Ammon's horn (tissue), 1 donor: ENCODE results near the gene RPL39.
"Not testable (repeated sequence)": the region's sequence is repeated elsewhere in the genome, so short reads cannot be mapped to it uniquely, and the experiment has no call there.

Experiments
- DNase-seq: peaks from one replicate; pipeline ENCODE4 v3.0.0-alpha.2; 2016; ENCODE audit warnings: low spot score

Gene RPL39

DNA sequence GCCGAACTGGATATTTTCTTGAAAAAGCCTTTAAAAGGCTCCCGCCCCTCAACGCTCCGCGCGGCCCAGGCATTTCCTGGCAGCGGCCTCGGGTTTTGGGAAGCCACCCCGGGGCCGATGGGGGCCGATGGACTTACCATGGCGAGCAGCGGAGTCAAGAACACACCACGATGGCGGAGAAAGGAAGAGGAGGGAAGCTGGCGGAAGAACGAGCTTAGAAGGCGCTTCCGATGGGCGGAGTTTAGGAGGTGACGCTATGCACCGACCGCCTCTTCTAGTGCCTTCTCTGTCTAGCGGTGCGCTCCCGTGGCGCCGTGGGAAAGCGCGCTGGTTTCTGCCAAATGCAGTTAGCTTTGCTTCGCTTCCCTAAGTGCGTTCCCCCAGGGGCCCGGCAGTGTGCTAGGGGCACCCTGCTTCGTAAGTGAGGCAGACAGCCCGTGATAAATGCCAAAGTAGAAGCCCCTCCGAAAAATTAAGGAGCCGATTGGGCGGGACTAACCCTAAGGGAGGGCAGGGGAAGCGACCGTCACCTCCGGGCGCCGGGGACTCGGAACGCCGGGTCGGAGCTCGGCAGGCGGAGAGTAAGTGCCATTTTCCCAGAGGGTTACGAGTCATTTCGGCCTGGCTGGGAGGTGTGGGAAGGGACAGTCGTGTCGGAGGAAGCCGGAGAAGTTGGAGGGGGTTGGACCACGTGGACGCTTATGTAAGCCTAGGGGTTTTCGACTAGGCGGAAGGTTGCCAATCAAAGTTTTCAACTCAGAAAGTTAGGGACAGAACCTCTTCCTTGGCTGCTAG is at the start of gene RPL39:
Gene RPL39, minus strand, starts transcription at position 194 of the 795 bp plus-strand sequence. Its CDS starts 54 bp downstream, at position 140.
- DNase-seq: peak; percentile 94

DNA sequence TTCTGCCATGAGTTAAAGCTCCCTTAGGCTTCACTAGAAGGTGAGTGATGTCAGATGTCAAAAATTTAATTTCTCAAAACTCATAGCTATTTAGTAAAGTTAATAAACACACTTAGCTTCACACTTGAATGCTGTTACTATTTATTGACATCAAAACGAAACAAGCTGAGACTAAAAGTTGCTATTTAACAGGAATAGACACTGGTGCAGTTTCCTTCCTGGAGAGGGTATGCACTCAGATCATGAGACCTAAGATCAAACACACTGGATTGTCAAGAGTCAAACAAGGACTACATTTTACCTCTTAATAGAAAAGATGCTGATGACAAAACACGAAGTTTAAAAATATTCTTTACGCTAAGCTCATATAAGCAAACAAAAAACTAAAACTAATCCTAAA is 42.5 kb upstream of the RPL39 start:
- DNase-seq: no peak

DNA sequence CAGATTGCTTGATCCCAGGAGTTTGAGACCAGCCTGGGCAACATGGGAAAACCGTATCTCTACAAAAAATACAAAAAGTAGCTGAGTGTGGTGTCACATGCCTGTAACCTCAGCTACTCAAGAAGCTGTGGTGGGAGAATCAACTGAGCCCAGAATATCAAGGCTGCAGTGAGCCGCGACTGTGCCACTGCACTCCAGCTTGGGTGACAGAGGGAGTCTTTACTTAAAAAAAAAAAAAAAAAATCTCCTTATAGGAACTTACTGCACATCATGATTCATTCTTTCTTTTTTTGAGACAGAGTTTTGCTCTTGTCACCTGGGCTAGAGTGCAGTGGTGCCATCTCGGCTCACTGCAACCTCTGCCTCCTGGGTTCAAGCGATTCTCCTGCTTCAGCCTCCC is 37.0 kb upstream of the RPL39 start:
- DNase-seq: no peak

DNA sequence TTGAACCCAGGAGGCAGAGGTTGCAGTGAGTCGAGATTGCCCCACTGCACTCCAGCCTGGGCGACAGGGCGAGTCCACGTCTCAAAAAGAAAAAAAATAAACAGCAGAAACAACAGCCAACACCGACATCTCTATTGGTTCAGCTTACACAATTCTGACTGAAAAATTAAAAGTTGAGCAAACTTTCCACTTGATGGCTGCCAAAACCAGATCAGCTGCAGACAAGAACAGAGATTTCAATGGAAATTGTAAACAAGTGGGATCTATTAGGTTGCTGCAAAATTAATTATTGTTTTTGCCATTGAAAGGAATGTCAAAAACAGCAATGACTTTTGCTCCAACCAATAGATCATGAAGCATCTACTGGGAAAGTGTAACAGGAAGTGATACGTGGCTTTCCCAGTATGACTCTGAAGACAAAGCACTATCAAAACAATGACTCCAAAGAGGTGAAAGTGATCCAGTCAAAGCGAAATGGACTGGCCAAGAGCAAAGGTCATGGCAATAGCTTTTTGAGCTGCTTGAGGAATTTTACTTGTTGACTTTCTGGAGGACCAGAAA is 35.0 kb upstream of the RPL39 start:
- DNase-seq: no peak

DNA sequence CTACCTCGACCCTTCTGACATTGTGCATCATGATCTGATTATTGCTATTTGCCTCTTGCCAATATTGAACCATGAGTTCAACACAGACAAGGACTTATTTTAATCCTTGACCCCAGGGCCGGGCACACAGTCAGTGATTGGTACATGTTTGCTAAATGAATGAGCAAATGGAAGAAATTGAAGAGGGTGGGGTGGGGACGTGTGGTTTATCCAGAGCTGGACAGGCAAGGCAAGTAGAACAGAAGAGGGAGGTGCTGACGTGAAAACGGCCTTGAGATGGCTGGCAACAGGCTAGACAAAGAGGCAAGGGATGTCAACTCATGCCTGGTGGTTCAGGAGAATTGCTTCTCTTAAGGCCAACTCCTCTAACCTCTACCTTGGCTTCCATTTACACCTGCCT is 32.8 kb upstream of the RPL39 start:
- not testable (repeated sequence) for DNase-seq

DNA sequence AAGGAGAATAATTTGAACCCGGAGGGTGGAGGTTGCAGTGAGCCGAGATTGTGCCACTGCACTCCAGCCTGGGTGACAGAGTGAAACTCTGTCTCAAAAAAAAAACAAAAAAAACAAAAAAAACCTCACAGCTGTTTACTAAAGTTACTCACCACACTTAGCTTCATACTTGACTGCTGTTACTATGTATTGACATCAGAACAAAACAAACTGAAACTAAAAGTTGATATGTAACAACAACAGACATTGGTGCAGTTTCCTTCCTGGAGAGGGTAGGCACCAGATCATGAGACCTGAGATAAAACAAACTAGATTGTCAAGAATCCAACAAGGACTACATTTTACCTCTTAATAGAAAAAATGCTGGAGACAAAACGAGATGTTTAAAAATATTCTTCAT is 30.3 kb upstream of the RPL39 start:
- not testable (repeated sequence) for DNase-seq

DNA sequence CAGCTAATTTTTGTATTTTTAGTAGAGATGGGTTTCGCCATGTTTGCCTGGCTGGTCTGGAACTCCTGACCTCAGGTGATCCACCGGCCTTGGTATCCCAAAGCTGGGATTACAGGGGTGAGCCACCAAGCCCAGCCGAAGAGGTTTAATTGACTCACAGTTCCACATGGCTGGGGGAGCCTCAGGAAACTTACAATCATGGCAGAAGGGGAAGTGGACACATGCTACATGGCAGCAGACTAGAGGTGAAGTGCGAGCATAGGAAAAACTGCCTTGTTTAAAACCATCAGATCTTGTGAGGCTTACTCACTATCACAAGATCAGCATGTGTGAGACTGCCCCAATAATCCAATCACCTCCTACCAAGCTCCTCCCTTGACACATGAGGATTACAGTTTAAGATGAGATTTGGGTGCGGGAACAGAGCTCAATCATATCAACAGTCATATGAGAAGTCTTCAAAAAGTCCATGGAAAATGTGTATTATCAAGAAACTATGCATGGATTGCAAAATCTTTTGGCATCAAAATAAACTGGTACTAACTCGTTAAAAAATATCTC is 25.8 kb upstream of the RPL39 start:
- no peak for DNase-seq

DNA sequence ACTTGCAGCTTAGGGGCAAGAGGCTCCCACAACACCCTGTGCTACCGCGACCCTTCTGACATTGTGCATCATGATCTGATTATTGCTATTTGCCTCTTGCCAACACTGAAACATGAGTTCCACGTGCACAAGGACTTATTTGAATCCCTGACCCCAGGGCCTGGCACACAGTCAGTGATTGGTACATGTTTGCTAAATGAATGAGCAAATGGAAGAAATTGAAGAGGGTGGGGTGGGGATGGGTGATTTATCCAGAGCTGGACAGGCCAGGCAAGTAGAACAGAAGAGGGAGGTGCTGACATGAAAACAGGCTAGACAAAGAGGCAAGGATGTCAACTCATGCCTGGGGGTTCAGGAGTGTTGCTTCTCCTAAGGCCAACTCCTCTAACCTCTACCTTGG is 24.9 kb upstream of the RPL39 start:
- no peak for DNase-seq

DNA sequence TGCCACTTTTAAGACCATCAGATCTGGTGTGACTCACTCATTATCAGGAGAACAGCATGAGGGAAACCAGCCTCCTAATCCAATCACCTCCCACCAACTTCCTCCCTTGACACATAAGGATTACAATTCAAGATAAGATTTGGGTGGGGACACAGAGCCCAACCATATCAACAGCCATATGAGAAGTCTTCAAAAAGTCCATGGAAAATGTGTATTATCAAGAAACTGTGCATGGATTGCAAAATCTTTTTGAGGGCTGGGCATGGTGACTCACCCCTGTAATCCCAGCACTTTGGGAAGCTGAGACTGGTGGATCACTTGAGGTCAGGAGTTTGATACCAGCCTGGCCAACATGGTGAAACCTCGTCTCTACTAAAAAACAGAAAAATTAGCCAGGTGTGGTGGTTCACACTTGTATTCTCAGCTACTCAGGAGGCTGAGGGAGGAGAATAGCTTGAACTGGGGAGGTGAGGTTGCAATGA is 17.8 kb upstream of the RPL39 start:
- DNase-seq: no peak

DNA sequence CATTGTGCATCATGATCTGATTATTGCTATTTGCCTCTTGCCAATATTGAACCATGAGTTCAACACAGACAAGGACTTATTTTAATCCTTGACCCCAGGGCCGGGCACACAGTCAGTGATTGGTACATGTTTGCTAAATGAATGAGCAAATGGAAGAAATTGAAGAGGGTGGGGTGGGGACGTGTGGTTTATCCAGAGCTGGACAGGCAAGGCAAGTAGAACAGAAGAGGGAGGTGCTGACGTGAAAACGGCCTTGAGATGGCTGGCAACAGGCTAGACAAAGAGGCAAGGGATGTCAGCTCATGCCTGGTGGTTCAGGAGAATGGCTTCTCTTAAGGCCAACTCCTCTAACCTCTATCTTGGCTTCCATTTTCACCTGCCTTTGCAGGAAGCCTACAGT is 17.0 kb upstream of the RPL39 start:
- not testable (repeated sequence) for DNase-seq

DNA sequence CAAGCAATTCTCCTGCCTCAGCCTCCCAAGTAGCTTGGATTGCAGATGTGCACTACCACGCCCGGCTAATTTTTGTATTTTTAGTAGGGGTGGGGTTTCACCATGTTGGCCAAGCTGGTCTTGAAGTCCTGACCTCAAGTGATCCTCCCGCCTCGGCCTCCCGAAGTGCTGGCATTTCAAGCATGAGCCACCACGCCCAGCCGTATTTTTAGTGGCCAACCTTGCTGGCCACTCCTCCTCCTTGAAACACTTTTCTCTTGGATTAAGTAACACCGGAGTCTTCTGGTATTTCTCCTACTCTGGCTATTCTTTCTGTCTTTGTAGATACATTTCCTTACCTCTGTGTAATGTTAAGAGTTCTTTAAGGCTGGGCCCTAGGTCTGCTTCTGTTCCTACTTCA is 11.1 kb upstream of the RPL39 start:
- DNase-seq: no peak

DNA sequence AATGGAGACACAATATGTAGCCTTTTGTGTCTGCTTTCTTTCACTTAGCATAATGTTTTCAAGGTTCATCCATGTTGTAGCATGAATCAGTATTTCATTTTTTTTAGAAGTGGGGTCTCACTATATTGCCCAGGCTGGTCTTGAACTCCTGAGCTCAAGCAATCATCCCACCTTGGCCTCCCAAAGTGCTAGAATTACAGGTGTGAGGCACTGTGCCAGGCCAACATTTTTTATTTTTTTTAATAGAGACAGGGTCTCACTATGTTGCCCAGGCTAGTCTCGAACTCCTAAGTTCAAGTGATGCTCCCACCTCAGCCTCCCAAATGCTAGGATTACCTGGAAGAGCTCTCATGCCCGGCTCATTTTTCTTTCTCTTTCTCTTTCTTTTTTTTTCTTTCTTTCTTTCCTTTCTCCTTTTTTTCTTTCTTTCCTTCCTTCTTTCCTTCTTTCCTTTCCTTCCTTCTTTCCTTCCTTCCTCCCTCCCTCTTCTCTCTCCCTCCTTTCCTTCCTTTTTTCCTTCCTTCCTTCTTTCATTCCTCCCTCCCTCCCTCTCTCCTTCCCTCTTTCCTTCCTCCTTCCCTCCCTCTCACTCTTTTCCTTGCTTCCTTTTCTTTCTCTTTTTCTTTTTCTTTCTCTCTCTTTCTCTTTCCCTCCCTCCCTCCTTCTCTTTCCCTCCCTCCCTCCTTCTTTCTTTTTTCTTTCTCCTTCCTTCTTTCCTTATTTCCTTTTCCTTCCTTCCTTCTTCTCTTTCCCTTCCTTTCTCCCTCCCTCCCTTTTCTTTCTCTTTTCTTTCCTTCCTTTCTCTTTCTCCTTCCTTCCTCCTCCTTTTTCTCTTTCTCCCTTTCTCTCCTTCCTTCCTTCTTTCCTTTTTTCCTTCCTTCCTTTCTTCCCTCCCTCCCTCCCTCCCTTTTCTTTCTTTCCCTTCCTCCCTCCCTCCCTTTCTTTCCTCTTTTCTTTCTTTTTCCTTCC is 10.1 kb upstream of the RPL39 start:
- no peak for DNase-seq

DNA sequence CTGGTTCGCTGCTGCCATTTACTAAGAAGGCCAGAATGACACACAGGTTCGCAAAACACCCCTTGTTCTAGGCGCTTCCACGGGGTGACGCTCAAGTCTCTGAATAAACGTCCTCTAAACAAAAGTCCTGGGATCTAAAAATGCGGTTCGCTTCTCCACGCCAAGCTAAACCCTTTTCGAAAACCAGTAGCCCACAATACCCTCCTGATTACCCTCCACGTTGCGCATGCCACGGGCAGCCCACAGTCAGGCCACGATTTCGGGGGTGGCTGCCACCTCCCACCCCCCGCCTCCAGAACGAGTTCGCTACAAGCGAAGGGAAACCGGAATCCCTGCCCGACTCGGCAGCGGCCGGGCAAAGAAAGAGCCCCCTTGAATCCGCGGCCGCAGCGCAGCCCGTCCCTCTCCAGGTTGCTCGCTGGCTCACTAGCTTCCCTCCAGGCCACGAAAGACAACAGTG is 423 bp downstream of the RPL39 start:
- peak; percentile 35 for DNase-seq

DNA sequence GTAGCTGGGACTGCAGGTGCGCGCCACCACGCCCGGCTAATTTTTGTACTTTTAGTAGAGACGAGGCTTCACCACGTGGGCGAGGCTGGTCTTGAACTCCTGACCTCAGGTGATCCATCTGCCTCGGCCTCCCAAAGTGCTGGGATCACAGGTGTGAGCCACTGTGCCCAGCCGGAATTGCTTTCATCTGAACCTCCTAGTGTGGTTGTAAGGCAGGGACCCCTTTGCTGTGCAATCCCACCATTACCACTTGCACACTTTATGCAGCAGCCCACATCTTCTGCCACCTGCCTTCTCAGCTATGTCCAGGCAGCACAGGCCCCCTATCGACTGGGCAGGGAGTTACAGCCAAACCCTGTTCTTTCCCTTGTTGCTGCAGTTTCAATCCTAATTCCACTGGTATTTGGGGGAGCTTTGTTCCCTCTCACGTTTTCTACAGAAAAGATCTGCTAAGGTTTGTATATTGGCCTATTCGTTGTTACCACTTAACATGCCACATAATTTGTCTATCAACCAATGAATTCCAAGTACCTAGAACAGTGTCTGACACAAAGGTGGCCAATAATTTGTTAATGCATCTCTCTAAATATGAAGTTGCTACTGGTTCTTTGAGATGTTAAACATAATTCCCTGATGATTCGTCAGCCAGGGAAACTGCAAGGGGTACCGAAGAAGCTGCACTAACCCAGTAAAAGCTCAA is 6.5 kb downstream of the RPL39 start:
- no peak for DNase-seq

DNA sequence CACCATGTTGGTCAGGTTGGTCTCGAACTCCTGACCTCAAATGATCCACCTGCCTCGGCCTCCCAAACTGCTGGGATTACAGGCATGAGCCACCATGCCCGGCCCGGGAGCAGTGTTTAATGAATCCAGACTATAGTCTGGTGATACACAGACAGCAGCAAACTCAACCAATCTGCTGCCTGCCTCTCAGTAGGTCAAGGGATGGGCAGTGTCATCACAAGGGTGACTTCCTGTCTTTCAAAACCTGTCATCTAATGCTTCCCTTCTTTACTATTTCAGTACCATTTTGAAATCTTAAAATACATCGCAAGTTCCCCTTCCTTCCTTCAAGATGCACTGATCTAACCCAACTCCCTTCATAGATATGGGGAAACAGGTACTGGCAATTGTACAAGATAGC is 8.4 kb downstream of the RPL39 start:
- DNase-seq: peak; percentile 11

DNA sequence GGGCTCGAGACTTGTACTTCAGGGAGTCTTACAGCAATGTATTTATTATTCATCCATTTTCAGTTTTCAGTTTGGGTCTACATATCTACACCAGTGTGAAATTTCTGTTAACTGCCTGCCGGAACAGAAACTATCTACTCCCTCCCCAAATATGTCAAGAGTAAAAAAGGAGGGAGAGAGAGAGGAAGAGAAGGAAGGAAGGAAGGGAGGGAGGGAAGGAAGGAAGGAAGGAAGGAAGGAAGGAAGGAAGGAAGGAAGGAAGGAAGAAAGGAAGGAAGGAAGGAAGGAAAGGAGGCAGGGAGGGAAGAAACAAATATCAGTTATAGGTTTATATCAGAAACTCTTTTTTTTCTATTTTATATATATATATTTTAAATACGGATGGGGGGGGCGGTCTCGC is 12.6 kb downstream of the RPL39 start:
- no peak for DNase-seq

DNA sequence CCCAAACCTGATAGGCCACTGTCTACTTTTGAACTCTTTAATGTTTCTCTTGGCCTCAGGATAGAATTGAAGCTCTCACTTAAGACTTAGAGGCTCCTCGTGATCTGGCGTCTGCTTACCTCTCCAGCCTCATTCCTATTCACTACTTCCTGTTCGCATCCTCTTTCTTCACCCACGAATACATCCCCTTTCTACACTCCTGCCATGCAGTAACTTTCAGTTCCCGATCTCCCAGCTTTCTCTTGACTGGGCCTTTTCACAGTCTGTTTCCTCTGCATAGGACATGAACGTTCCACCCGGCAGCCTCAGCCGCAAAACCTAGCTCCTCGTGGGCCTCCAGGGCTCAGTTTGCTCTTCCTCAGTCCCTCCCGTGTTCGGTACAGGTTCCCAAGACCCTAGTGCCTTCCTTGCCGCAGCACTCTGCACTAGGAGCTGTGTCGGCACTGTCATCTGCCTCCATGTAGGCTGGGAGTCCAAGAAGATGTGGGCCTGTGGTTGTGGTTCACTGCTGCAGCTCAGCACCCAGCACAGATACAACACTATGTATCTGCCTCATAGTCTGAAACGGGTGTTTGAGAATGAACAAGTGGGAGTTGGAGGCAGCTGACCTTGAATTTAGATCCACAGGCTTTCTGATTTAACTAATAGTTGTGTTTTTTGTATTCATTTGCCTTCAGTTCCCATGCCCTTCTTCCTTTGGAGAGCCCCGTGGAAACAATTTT is 15.8 kb downstream of the RPL39 start:
- DNase-seq: peak; percentile 31

DNA sequence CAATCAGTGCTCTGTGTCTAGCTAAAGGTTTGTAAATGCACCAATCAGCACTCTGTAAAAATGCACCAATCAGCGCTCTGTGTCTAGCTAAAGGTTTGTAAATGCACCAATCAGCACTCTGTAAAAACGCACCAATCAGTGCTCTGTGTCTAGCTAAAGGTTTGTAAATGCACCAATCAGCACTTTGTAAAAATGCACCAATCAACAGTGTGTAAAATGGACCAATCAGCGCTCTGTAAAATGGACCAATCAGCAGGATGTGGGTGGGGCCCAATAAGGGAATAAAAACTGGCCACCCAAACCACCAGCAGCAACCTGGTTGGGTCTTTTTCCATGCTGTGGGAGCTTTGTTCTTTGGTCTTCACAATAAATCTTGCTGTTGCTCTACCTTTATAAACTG is 22.0 kb downstream of the RPL39 start:
- DNase-seq: not testable (repeated sequence)

DNA sequence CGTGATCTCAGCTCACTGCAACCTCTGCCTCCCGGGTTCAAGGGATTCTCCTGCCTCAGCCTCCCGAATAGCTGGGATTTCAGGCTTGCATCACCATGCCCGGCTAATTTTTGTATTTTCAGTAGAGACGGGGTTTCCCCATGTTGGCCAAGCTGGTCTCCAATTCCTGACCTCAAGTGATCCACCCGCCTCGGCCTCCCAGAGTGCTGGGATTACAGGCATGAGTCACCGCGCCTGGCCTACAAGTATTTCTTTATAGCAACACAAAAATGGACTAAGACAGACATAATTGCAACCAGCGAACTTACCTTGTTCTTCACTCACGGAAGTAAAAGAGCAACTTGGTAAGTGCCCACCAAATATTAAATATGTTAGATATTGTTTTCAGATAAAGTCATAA is 23.0 kb downstream of the RPL39 start:
- not testable (repeated sequence) for DNase-seq

DNA sequence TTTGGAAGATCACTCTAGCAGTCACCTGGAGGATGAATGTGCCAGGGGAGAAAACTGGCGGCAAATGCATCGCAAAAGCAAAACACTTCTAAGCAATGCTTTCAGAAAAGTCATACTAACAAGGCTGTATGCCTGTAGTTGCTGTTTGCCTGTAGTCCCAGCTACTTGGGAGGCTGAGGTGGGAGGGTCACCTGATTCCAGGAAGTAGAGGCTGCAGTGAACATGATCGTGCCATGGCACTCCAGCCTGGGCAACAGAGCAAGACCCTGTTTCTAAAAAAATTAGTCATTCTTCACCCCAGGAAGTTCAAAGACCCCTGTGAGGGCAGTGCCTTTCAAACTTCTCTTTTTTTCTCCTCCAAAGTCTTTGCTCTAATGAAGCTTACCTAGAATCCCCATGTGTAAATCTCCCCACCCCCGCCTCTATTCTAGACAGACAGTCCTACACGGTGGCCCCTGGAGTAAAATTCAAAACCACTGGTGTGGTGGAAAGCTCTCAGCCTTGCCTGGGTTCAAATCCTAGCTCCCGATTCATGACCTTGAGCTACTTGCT is 27.5 kb downstream of the RPL39 start:
- DNase-seq: no peak
